Mesothelial cell of epicardium (in vitro differentiated cells): Measurements from ENCODE around the gene ZC2HC1C. TPM values are rescaled to one million over a fixed set of nuclear protein-coding genes. Genes with fewer than 3 reads are reported as not detected.

ENCODE experiments used
- DNase-seq, 2 experiments: peaks; one replicate each; pipeline ENCODE4 v3.0.0; 2021; ENCODE audit warnings: low spot score in 2 of 2; ENCODE audit not compliant: unreplicated experiment in 2 of 2
- H3K27ac Mint-ChIP-seq: 2 replicates; pipeline ENCODE4 v1.8.0; 2021; ENCODE audit warnings: mixed read lengths
- H3K27me3 Mint-ChIP-seq: 2 replicates; pipeline ENCODE4 v1.8.0; 2021; ENCODE audit warnings: low read depth, mixed read lengths
- H3K36me3 Mint-ChIP-seq: 2 replicates; pipeline ENCODE4 v1.8.0; 2021; ENCODE audit warnings: mixed read lengths
- H3K4me1 Mint-ChIP-seq: 2 replicates; pipeline ENCODE4 v1.8.0; 2021; ENCODE audit warnings: mixed read lengths
- H3K4me3 Mint-ChIP-seq: 2 replicates; pipeline ENCODE4 v1.8.0; 2021; ENCODE audit warnings: mild to moderate bottlenecking, moderate library complexity, mixed read lengths
- H3K9me3 Mint-ChIP-seq: 2 replicates; pipeline ENCODE4 v1.8.0; 2021; ENCODE audit warnings: mixed read lengths
- CTCF ChIP-seq: fragments of 200-600 bp; sonication (generic); IDR thresholded peaks from one replicate; pipeline ENCODE4 v1.5.0; 2021; ENCODE audit warnings: antibody characterized with exemption; ENCODE audit not compliant: unreplicated experiment
- total RNA-seq: library from RNA; stranded (reverse); gene quantifications from 3 replicates; pipeline ENCODE4 v1.2.1, GENCODE V29; 2021

ZC2HC1C gene
- total RNA-seq, 1 donor from 2014 or later = 2.3 TPM

DNA sequence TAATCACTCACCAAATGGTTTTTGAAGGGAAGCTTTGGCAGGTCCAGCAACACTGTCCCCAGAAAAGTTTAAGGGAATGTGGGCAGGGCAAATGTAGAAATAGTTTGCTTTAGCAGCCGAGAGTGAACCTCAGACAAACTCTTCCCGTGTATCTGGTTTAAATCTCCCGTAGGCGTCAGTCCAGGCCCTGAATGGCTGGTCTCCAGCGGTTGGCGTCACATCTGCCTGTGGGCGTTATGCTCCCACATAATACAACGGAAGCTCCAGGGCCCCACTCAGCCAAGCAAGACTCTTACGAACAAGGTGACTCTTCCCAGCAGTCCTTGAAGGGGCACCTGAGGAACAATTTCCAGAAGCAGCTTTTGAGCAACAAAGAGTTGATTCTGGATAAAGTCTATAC lies 942 bp downstream of the ZC2HC1C start:
- no peak for DNase-seq
- Mint-ChIP-seq H3K36me3 (no peaks in the 10 kb centered on the region), H3K4me1 (peaks cover 5% of the 10 kb centered on the region), H3K27me3 (no peaks in the 10 kb centered on the region), H3K27ac (peak overlapping the region; percentile 99), H3K4me3 (peak overlapping the region; percentile 33), H3K9me3 (no peaks in the 10 kb centered on the region)
- no peak for TF ChIP-seq CTCF

DNA sequence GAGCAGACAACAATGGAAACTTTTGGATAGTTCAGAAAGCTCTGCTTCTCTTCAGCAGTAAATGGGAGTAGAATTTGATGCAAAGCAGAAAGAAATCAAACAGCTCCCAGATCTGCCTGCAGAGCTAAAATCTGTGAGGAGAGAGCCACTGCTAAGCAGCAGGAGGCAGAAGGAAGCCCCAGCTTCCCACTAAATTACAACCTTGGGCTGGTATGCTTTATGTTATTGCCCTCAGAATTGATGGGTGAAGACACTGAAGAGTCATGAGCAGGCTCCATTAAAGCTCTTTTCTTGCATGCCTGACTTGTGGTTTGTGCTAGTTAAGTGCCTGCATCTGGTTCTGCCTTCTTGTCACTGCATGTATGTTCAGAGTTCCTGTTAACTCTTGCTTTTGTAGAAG lies 8.4 kb downstream of the ZC2HC1C start:
- no peak overlapping the region for H3K27ac Mint-ChIP-seq
- TF ChIP-seq CTCF = no peak
- H3K9me3 Mint-ChIP-seq = no peaks in the 10 kb centered on the region
- H3K4me1 Mint-ChIP-seq = no peaks in the 10 kb centered on the region
- no peak overlapping the region for H3K4me3 Mint-ChIP-seq
- no peak for DNase-seq
- H3K36me3 Mint-ChIP-seq = peaks cover 9% of the 10 kb centered on the region
- H3K27me3 Mint-ChIP-seq = no peaks in the 10 kb centered on the region

GRCh38 chr14:75079521-75079920 lies 10.1 kb downstream of the ZC2HC1C start:
- Mint-ChIP-seq H3K9me3 (no peaks in the 10 kb centered on the region), H3K4me1 (no peaks in the 10 kb centered on the region), H3K27me3 (no peaks in the 10 kb centered on the region), H3K4me3 (no peak overlapping the region), H3K27ac (no peak overlapping the region), H3K36me3 (peaks cover 20% of the 10 kb centered on the region)
- no peak for TF ChIP-seq CTCF
- no peak for DNase-seq

- Mint-ChIP-seq H3K4me3 (no peak overlapping the region), H3K27ac (peak overlapping the region; percentile 12), H3K9me3 (no peaks in the 10 kb centered on the region), H3K4me1 (no peaks in the 10 kb centered on the region), H3K36me3 (peaks cover 33% of the 10 kb centered on the region), H3K27me3 (no peaks in the 10 kb centered on the region)
- TF ChIP-seq CTCF = no peak
- no peak for DNase-seq
Observed at GRCh38 chr14:75081660-75082229, 12.3 kb downstream of the ZC2HC1C start.

- Mint-ChIP-seq H3K27me3 (no peaks in the 10 kb centered on the region), H3K27ac (no peak overlapping the region), H3K4me3 (no peak overlapping the region), H3K9me3 (no peaks in the 10 kb centered on the region), H3K36me3 (peaks cover 43% of the 10 kb centered on the region), H3K4me1 (no peaks in the 10 kb centered on the region)
- TF ChIP-seq CTCF = no peak
- no peak for DNase-seq
Observed at GRCh38 chr14:75083271-75083670, 13.8 kb downstream of the ZC2HC1C start.

- no peaks in the 10 kb centered on the region for H3K9me3 Mint-ChIP-seq
- no peak overlapping the region for H3K27ac Mint-ChIP-seq
- no peaks in the 10 kb centered on the region for H3K4me1 Mint-ChIP-seq
- no peak overlapping the region for H3K4me3 Mint-ChIP-seq
- no peak for DNase-seq
- peaks cover 48% of the 10 kb centered on the region for H3K36me3 Mint-ChIP-seq
- no peaks in the 10 kb centered on the region for H3K27me3 Mint-ChIP-seq
- TF ChIP-seq CTCF = no peak
Observed at GRCh38 chr14:75084513-75084912, 15.1 kb downstream of the ZC2HC1C start.
